ENCODE results near the gene HS6ST3. TPM values are rescaled to one million over a fixed set of nuclear protein-coding genes. Genes with fewer than 3 reads are reported as not detected.

The HS6ST3 gene
- total RNA-seq, 1 experiment from 2014 or later, result 1.2 TPM

- Mint-ChIP-seq H3K4me1 (peaks cover 6% of the 10 kb centered on the region; the same call in 1 of the 2 replicates), H3K36me3 (peaks cover 19% of the 10 kb centered on the region), H3K4me3 (no peak overlapping the region), H3K9me3 (peaks cover 24% of the 10 kb centered on the region), H3K27ac (no peak overlapping the region), H3K27me3 (ENCODE audit: low read depth) (no peaks in the 10 kb centered on the region)
- ATAC-seq, result no peak
- TF ChIP-seq ZMAT4 (CRISPR knock-in tag; IDR thresholded peaks at IDR 0.05) (no peak), E2F4 (CRISPR knock-in tag; IDR thresholded peaks at IDR 0.05; ENCODE audit: borderline replicate concordance, low read depth) (no peak), TEAD1 (CRISPR knock-in tag; IDR thresholded peaks at IDR 0.05) (no peak), ATF1 (CRISPR knock-in tag; IDR thresholded peaks at IDR 0.05) (no peak)
- POLR2A ChIA-PET, result no interaction called here
- DNase-seq (ENCODE audit: low spot score), result no peak
- CTCF ChIA-PET, result no interaction called here
Measured at GRCh38 chr13:96779691-96780090, 689.8 kb downstream of the HS6ST3 start.

DNA sequence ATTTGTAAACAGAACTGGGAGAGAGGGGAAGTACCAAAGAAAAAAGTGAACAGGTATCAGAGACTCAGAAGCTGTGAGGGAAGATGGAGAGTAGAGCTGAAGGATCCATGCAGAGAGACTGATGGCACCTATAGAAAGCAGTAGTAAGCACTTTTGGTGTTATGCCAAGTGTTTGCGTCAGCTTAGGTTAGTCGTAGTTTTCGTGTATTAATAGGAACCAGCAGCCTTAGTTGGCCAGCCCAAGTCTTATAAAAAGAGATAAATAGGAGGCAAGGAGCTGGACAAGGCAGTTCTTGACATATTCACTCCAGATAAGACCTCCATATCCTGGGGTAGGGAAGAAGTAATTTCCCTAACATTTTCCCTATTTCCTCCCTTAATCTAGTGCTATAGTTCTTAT lies 690.2 kb downstream of the HS6ST3 start:
- Mint-ChIP-seq H3K9me3 (peaks cover 24% of the 10 kb centered on the region), H3K4me3 (no peak overlapping the region), H3K36me3 (peaks cover 19% of the 10 kb centered on the region), H3K4me1 (peaks cover 6% of the 10 kb centered on the region; the same call in 1 of the 2 replicates), H3K27ac (no peak overlapping the region), H3K27me3 (ENCODE audit: low read depth) (no peaks in the 10 kb centered on the region)
- no peak for ATAC-seq
- ChIA-PET CTCF (no interaction called here), POLR2A (no interaction called here)
- TF ChIP-seq GTF2I (CRISPR knock-in tag; conservative IDR thresholded peaks at IDR 0.05) (no peak), ZNF671 (CRISPR knock-in tag; IDR thresholded peaks at IDR 0.05) (no peak), SOX15 (CRISPR knock-in tag; IDR thresholded peaks at IDR 0.05) (no peak), IRF2 (CRISPR knock-in tag; IDR thresholded peaks at IDR 0.05; ENCODE audit: borderline replicate concordance, low read depth) (no peak), SMAD4 (CRISPR knock-in tag; IDR thresholded peaks at IDR 0.05) (no peak), ZMAT4 (CRISPR knock-in tag; IDR thresholded peaks at IDR 0.05) (no peak), GRHL2 (CRISPR knock-in tag; IDR thresholded peaks at IDR 0.05; ENCODE audit: insufficient replicate concordance, severe bottlenecking) (no peak)
- DNase-seq (ENCODE audit: low spot score), result no peak

- Mint-ChIP-seq H3K4me1 (peaks cover 6% of the 10 kb centered on the region; the same call in 1 of the 2 replicates), H3K4me3 (no peak overlapping the region), H3K27me3 (ENCODE audit: low read depth) (no peaks in the 10 kb centered on the region), H3K9me3 (peaks cover 24% of the 10 kb centered on the region), H3K27ac (no peak overlapping the region), H3K36me3 (peaks cover 19% of the 10 kb centered on the region)
- DNase-seq (ENCODE audit: low spot score) (no peak), ATAC-seq (no peak)
- ChIA-PET CTCF (no interaction called here), POLR2A (no interaction called here)
- TF ChIP-seq E2F4 (CRISPR knock-in tag; IDR thresholded peaks at IDR 0.05; ENCODE audit: borderline replicate concordance, low read depth) (no peak), TEAD1 (CRISPR knock-in tag; IDR thresholded peaks at IDR 0.05) (no peak), NR2C2 (CRISPR knock-in tag; IDR thresholded peaks at IDR 0.05) (no peak), HMGA2 (CRISPR knock-in tag; IDR thresholded peaks at IDR 0.05) (no peak), TP53 (CRISPR knock-in tag; IDR thresholded peaks at IDR 0.05) (no peak), FOXP1 (CRISPR knock-in tag; IDR thresholded peaks at IDR 0.05; ENCODE audit: borderline replicate concordance) (no peak), GTF2I (CRISPR knock-in tag; conservative IDR thresholded peaks at IDR 0.05) (no peak), USF1 (CRISPR knock-in tag; IDR thresholded peaks at IDR 0.05) (no peak), PREB (CRISPR knock-in tag; IDR thresholded peaks at IDR 0.05; ENCODE audit: borderline replicate concordance) (no peak), KAT7 (CRISPR knock-in tag; IDR thresholded peaks at IDR 0.05; ENCODE audit: borderline replicate concordance) (no peak), RELA (CRISPR knock-in tag; IDR thresholded peaks at IDR 0.05; ENCODE audit: borderline replicate concordance) (no peak)
- TF ChIP-seq, protein P1, sequence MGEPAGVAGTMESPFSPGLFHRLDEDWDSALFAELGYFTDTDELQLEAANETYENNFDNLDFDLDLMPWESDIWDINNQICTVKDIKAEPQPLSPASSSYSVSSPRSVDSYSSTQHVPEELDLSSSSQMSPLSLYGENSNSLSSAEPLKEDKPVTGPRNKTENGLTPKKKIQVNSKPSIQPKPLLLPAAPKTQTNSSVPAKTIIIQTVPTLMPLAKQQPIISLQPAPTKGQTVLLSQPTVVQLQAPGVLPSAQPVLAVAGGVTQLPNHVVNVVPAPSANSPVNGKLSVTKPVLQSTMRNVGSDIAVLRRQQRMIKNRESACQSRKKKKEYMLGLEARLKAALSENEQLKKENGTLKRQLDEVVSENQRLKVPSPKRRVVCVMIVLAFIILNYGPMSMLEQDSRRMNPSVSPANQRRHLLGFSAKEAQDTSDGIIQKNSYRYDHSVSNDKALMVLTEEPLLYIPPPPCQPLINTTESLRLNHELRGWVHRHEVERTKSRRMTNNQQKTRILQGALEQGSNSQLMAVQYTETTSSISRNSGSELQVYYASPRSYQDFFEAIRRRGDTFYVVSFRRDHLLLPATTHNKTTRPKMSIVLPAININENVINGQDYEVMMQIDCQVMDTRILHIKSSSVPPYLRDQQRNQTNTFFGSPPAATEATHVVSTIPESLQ (CRISPR knock-in tag; IDR thresholded peaks at IDR 0.05), result no peak
- TF ChIP-seq, protein P2, sequence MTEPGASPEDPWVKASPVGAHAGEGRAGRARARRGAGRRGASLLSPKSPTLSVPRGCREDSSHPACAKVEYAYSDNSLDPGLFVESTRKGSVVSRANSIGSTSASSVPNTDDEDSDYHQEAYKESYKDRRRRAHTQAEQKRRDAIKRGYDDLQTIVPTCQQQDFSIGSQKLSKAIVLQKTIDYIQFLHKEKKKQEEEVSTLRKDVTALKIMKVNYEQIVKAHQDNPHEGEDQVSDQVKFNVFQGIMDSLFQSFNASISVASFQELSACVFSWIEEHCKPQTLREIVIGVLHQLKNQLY (CRISPR knock-in tag; IDR thresholded peaks at IDR 0.05), result no peak
- TF ChIP-seq, protein P3, sequence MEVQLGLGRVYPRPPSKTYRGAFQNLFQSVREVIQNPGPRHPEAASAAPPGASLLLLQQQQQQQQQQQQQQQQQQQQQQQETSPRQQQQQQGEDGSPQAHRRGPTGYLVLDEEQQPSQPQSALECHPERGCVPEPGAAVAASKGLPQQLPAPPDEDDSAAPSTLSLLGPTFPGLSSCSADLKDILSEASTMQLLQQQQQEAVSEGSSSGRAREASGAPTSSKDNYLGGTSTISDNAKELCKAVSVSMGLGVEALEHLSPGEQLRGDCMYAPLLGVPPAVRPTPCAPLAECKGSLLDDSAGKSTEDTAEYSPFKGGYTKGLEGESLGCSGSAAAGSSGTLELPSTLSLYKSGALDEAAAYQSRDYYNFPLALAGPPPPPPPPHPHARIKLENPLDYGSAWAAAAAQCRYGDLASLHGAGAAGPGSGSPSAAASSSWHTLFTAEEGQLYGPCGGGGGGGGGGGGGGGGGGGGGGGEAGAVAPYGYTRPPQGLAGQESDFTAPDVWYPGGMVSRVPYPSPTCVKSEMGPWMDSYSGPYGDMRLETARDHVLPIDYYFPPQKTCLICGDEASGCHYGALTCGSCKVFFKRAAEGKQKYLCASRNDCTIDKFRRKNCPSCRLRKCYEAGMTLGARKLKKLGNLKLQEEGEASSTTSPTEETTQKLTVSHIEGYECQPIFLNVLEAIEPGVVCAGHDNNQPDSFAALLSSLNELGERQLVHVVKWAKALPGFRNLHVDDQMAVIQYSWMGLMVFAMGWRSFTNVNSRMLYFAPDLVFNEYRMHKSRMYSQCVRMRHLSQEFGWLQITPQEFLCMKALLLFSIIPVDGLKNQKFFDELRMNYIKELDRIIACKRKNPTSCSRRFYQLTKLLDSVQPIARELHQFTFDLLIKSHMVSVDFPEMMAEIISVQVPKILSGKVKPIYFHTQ (CRISPR knock-in tag; IDR thresholded peaks at IDR 0.05), result no peak
Measured at GRCh38 chr13:96781141-96781540, 691.2 kb downstream of the HS6ST3 start.

Measured in WTC11 (cell line).